GM23338 (cell line): ENCODE measurements around the gene HSF5. TPM values are rescaled to one million over a fixed set of nuclear protein-coding genes. Genes with fewer than 3 reads are reported as not detected.

Experiments
- ATAC-seq: fragments of 200-7000 bp; cut with Tn5 transposase; 3 replicates; pipeline ENCODE4 v1.9.1; 2020
- DNase-seq: peaks from one replicate; pipeline ENCODE4 v3.0.0-alpha.2; 2015; ENCODE audit warnings: low spot score
- H2AFZ ChIP-seq: fragments of 200-600 bp; sonication (generic); 2 replicates; pipeline ENCODE4 v1.8.0; 2016; ENCODE audit warnings: antibody characterized with exemption, mild to moderate bottlenecking, moderate library complexity
- H3F3A ChIP-seq: fragments of 200-600 bp; sonication (generic); replicated peaks from 2 replicates; pipeline ENCODE4 v1.8.0; 2017; ENCODE audit warnings: antibody characterized with exemption, mixed run types, low read depth
- H3K27ac ChIP-seq: fragments of 200-600 bp; sonication (generic); 2 replicates; pipeline ENCODE4 v1.6.1; 2016; ENCODE audit warnings: low read depth
- H3K27me3 ChIP-seq: fragments of 200-600 bp; sonication (generic); 2 replicates; pipeline ENCODE4 v1.8.0; 2016; ENCODE audit warnings: mild to moderate bottlenecking, mixed run types, moderate library complexity; ENCODE audit not compliant: insufficient read depth
- H3K36me3 ChIP-seq: fragments of 200-600 bp; sonication (generic); 2 replicates; pipeline ENCODE4 v1.8.0; 2016; ENCODE audit warnings: mild to moderate bottlenecking; ENCODE audit not compliant: insufficient read depth
- H3K4me1 ChIP-seq: fragments of 200-600 bp; sonication (generic); 2 replicates; pipeline ENCODE4 v1.8.0; 2016; ENCODE audit warnings: mild to moderate bottlenecking, moderate library complexity; ENCODE audit not compliant: insufficient read depth
- H3K4me2 ChIP-seq: fragments of 200-600 bp; sonication (generic); 2 replicates; pipeline ENCODE4 v1.7.1; 2017; ENCODE audit warnings: mixed run types
- H3K4me3 ChIP-seq: fragments of 200-600 bp; sonication (generic); 2 replicates; pipeline ENCODE4 v1.6.1; 2016; ENCODE audit warnings: mixed run types
- H3K79me2 ChIP-seq: fragments of 200-600 bp; sonication (generic); replicated peaks from 2 replicates; pipeline ENCODE4 v1.8.0; 2017; ENCODE audit warnings: mild to moderate bottlenecking; ENCODE audit not compliant: insufficient read depth
- H3K9me2 ChIP-seq: fragments of 200-600 bp; sonication (generic); 2 replicates; pipeline ENCODE4 v1.8.0; 2017; ENCODE audit not compliant: insufficient read depth
- H4K20me1 ChIP-seq: fragments of 200-600 bp; sonication (generic); replicated peaks from 2 replicates; pipeline ENCODE4 v1.8.0; 2017; ENCODE audit warnings: mild to moderate bottlenecking; ENCODE audit not compliant: insufficient read depth
- H3K27ac Mint-ChIP-seq: 2 replicates; pipeline ENCODE4 v1.8.0; 2020; ENCODE audit warnings: inconsistent platforms, mild to moderate bottlenecking, moderate library complexity, mixed read lengths
- H3K27me3 Mint-ChIP-seq: 3 replicates; pipeline ENCODE4 v1.8.0; 2022; ENCODE audit warnings: low read depth, mild to moderate bottlenecking, moderate library complexity, mixed read lengths, inconsistent platforms; ENCODE audit not compliant: insufficient read depth, poor library complexity
- H3K36me3 Mint-ChIP-seq: 3 replicates; pipeline ENCODE4 v1.8.0; 2021; ENCODE audit warnings: low read depth, mild to moderate bottlenecking, inconsistent platforms, moderate library complexity, mixed read lengths
- H3K4me1 Mint-ChIP-seq: 3 replicates; pipeline ENCODE4 v1.8.0; 2020; ENCODE audit warnings: mild to moderate bottlenecking, inconsistent platforms, mixed read lengths
- H3K4me3 Mint-ChIP-seq: 3 replicates; pipeline ENCODE4 v1.8.0; 2021; ENCODE audit warnings: moderate library complexity, mild to moderate bottlenecking, inconsistent platforms, mixed read lengths
- H3K9me3 Mint-ChIP-seq: 3 replicates; pipeline ENCODE4 v1.8.0; 2020; ENCODE audit warnings: moderate library complexity, mild to moderate bottlenecking, inconsistent platforms, mixed read lengths
- CREB1 ChIP-seq: fragments of 250-450 bp; sonication (Bioruptor Pico); IDR thresholded peaks from 2 replicates; pipeline ENCODE4 v1.5.0; 2020; ENCODE audit warnings: low read depth, mild to moderate bottlenecking, moderate library complexity
- EZH2 ChIP-seq: fragments of 200-600 bp; sonication (generic); IDR thresholded peaks from one replicate; pipeline ENCODE4 v1.8.0; 2017; ENCODE audit warnings: antibody characterized with exemption, mild to moderate bottlenecking, low read depth; ENCODE audit not compliant: unreplicated experiment
- EZH2phosphoT487 ChIP-seq: fragments of 200-600 bp; sonication (generic); IDR thresholded peaks from one replicate; pipeline ENCODE4 v1.8.1; 2018; ENCODE audit warnings: antibody characterized with exemption; ENCODE audit not compliant: unreplicated experiment
- JUNB ChIP-seq: IDR thresholded peaks from one replicate; pipeline ENCODE4 v1.6.1; 2016; ENCODE audit warnings: antibody characterized with exemption; ENCODE audit not compliant: unreplicated experiment
- NANOG ChIP-seq: IDR thresholded peaks from 2 replicates; pipeline ENCODE4 v1.6.1; 2016; ENCODE audit warnings: antibody characterized with exemption, borderline replicate concordance
- STAT1 ChIP-seq: IDR thresholded peaks from one replicate; pipeline ENCODE4 v1.6.1; 2016; ENCODE audit warnings: antibody characterized with exemption; ENCODE audit not compliant: unreplicated experiment
- ZNF114 ChIP-seq: fragments of 250-450 bp; sonication (Bioruptor Pico); IDR thresholded peaks from 2 replicates; pipeline ENCODE4 v1.5.0; 2020; ENCODE audit warnings: mild to moderate bottlenecking, moderate library complexity
- ZNF331 ChIP-seq: fragments of 250-450 bp; sonication (Bioruptor Pico); IDR thresholded peaks from 2 replicates; pipeline ENCODE4 v1.5.0; 2020; ENCODE audit warnings: low read depth, mild to moderate bottlenecking, moderate library complexity
- polyA plus RNA-seq: library from polyadenylated mRNA; unstranded; fragments of >200 nt; fragmentation: Nextera tagmentation; extraction: Ambion mirVana; gene quantifications from 2 replicates; pipeline ENCODE4 v1.2.1, GENCODE V29; 2016
- total RNA-seq: library from RNA; depleted of rRNA; stranded (reverse); fragments of >200 nt; shearing (Covaris generic); gene quantifications from 2 replicates; pipeline ENCODE4 v1.2.3, GENCODE V29; 2014
- TF ChIP-seq, protein P1 (sequence below): fragments of 250-450 bp; sonication (Bioruptor Pico); IDR thresholded peaks from 2 replicates; pipeline ENCODE4 v1.5.0; 2020; ENCODE audit warnings: mild to moderate bottlenecking, moderate library complexity
- TF ChIP-seq, protein P2 (sequence below): IDR thresholded peaks from one replicate; pipeline ENCODE4 v1.6.1; 2018; ENCODE audit warnings: antibody characterized with exemption; ENCODE audit not compliant: unreplicated experiment
- TF ChIP-seq, protein P3 (sequence below), 2 experiments: fragments of 200-600 bp in 1 of 2; sonication (generic) in 1 of 2; conservative IDR thresholded peaks; 2 replicates each; pipeline versions ENCODE4 v1.5.1 to v1.6.1; 2016 to 2017; ENCODE audit warnings: antibody characterized with exemption in 2 of 2, low read depth in 2 of 2, mild to moderate bottlenecking in 2 of 2, moderate library complexity in 1 of 2

The HSF5 gene
- total and polyA plus RNA-seq, 2 experiments from 2014 or later = 0.24 TPM; not detected in 1

DNA sequence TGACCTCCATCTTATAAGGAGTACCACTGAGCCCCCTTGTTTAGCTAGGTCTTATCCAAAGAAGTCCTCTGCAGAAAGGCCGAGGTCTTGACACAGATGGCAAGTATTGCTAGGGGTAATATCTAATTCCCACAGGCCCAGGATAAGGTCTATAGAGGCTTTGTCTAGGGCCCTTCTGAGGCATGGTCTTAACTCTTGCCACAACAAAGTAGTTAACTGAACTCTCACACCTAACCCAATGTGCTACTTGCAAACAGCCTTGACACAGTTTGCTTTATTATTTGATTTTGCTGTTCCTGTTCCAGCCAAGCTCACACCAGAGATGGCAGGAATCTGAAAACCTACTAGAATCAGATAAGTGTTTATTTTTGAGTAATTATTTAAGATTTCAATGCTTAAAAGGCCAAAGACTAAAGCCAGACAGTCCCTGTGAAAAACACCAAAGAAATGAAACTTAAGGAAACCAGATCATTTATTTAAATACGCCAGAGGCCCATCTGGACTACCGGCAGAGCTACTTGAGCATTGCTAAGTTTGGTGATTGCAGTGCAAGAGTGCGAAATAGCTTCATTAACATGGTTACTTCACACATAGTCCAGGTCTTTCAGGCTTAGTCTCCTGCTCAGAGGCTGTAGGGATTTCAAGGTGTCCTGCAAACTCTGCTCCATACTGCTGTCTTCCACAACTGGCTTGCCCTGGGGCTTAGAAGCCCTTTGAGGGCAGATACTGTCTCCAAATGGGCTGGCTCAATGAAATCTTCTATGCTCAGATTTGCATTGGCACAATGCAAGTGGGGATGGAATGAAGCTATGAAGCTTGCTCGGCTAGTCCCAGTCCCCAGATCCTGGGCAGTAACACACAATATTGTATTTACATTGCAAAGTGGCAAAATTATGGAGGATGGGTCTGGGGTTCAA, 107.7 kb downstream of the HSF5 start (continued):
- TF ChIP-seq, protein P1, sequence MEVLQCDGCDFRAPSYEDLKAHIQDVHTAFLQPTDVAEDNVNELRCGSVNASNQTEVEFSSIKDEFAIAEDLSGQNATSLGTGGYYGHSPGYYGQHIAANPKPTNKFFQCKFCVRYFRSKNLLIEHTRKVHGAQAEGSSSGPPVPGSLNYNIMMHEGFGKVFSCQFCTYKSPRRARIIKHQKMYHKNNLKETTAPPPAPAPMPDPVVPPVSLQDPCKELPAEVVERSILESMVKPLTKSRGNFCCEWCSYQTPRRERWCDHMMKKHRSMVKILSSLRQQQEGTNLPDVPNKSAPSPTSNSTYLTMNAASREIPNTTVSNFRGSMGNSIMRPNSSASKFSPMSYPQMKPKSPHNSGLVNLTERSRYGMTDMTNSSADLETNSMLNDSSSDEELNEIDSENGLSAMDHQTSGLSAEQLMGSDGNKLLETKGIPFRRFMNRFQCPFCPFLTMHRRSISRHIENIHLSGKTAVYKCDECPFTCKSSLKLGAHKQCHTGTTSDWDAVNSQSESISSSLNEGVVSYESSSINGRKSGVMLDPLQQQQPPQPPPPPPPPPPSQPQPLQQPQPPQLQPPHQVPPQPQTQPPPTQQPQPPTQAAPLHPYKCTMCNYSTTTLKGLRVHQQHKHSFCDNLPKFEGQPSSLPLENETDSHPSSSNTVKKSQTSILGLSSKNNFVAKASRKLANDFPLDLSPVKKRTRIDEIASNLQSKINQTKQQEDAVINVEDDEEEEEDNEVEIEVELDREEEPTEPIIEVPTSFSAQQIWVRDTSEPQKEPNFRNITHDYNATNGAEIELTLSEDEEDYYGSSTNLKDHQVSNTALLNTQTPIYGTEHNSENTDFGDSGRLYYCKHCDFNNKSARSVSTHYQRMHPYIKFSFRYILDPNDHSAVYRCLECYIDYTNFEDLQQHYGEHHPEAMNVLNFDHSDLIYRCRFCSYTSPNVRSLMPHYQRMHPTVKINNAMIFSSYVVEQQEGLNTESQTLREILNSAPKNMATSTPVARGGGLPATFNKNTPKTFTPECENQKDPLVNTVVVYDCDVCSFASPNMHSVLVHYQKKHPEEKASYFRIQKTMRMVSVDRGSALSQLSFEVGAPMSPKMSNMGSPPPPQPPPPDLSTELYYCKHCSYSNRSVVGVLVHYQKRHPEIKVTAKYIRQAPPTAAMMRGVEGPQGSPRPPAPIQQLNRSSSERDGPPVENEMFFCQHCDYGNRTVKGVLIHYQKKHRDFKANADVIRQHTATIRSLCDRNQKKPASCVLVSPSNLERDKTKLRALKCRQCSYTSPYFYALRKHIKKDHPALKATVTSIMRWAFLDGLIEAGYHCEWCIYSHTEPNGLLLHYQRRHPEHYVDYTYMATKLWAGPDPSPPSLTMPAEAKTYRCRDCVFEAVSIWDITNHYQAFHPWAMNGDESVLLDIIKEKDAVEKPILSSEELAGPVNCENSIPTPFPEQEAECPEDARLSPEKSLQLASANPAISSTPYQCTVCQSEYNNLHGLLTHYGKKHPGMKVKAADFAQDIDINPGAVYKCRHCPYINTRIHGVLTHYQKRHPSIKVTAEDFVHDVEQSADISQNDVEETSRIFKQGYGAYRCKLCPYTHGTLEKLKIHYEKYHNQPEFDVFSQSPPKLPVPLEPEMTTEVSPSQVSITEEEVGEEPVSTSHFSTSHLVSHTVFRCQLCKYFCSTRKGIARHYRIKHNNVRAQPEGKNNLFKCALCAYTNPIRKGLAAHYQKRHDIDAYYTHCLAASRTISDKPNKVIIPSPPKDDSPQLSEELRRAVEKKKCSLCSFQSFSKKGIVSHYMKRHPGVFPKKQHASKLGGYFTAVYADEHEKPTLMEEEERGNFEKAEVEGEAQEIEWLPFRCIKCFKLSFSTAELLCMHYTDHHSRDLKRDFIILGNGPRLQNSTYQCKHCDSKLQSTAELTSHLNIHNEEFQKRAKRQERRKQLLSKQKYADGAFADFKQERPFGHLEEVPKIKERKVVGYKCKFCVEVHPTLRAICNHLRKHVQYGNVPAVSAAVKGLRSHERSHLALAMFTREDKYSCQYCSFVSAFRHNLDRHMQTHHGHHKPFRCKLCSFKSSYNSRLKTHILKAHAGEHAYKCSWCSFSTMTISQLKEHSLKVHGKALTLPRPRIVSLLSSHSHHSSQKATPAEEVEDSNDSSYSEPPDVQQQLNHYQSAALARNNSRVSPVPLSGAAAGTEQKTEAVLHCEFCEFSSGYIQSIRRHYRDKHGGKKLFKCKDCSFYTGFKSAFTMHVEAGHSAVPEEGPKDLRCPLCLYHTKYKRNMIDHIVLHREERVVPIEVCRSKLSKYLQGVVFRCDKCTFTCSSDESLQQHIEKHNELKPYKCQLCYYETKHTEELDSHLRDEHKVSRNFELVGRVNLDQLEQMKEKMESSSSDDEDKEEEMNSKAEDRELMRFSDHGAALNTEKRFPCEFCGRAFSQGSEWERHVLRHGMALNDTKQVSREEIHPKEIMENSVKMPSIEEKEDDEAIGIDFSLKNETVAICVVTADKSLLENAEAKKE (CRISPR knock-in tag) = no peak
- no peak for TF ChIP-seq JUNB
- no peak for TF ChIP-seq NANOG
- TF ChIP-seq EZH2phosphoT487 = no peak
- TF ChIP-seq ZNF331 = no peak

DNA sequence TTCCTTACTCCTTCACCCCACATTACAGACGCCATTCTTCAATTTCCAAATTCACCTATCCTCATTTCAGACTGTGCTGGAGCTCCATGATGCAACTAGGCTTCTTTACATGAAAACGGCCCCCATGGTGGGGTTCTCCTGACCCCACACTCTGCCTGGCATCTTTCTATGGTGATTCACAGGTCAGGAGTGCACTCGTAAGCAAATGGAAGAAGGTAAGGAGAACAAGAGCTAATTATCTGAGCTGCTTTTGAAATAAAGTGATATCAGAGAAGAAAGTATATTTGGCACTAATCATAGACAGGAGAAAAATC, 108.7 kb downstream of the HSF5 start:
- ATAC-seq = no peak
- H3F3A ChIP-seq = no peaks in the 10 kb centered on the region
- peaks cover 35% of the 10 kb centered on the region for H3K4me1 Mint-ChIP-seq

More for the DNA sequence above, 108.7 kb downstream of the HSF5 start:
- Histone ChIP-seq H3K27ac (no peak overlapping the region), H3K4me2 (no peak overlapping the region), H3K36me3 (no peaks in the 10 kb centered on the region), H3K9me2 (no peaks in the 10 kb centered on the region), H2AFZ (no peak overlapping the region), H4K20me1 (no peaks in the 10 kb centered on the region), H3K4me3 (no peak overlapping the region), H3K4me1 (peaks cover 21% of the 10 kb centered on the region), H3K79me2 (no peaks in the 10 kb centered on the region), H3K27me3 (no peaks in the 10 kb centered on the region)
- no peak overlapping the region for H3K27ac Mint-ChIP-seq
- no peak for DNase-seq
- H3K27me3 Mint-ChIP-seq = peaks cover 2% of the 10 kb centered on the region
- no peaks in the 10 kb centered on the region for H3K9me3 Mint-ChIP-seq
- H3K4me3 Mint-ChIP-seq = no peak overlapping the region
- no peaks in the 10 kb centered on the region for H3K36me3 Mint-ChIP-seq
- TF ChIP-seq EZH2phosphoT487 (no peak), ZNF331 (no peak), STAT1 (no peak), CREB1 (CRISPR knock-in tag) (no peak), ZNF114 (CRISPR knock-in tag) (no peak), NANOG (no peak), EZH2 (no peak)
- TF ChIP-seq, protein P2, sequence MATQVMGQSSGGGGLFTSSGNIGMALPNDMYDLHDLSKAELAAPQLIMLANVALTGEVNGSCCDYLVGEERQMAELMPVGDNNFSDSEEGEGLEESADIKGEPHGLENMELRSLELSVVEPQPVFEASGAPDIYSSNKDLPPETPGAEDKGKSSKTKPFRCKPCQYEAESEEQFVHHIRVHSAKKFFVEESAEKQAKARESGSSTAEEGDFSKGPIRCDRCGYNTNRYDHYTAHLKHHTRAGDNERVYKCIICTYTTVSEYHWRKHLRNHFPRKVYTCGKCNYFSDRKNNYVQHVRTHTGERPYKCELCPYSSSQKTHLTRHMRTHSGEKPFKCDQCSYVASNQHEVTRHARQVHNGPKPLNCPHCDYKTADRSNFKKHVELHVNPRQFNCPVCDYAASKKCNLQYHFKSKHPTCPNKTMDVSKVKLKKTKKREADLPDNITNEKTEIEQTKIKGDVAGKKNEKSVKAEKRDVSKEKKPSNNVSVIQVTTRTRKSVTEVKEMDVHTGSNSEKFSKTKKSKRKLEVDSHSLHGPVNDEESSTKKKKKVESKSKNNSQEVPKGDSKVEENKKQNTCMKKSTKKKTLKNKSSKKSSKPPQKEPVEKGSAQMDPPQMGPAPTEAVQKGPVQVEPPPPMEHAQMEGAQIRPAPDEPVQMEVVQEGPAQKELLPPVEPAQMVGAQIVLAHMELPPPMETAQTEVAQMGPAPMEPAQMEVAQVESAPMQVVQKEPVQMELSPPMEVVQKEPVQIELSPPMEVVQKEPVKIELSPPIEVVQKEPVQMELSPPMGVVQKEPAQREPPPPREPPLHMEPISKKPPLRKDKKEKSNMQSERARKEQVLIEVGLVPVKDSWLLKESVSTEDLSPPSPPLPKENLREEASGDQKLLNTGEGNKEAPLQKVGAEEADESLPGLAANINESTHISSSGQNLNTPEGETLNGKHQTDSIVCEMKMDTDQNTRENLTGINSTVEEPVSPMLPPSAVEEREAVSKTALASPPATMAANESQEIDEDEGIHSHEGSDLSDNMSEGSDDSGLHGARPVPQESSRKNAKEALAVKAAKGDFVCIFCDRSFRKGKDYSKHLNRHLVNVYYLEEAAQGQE = no peak
- TF ChIP-seq, protein P3, sequence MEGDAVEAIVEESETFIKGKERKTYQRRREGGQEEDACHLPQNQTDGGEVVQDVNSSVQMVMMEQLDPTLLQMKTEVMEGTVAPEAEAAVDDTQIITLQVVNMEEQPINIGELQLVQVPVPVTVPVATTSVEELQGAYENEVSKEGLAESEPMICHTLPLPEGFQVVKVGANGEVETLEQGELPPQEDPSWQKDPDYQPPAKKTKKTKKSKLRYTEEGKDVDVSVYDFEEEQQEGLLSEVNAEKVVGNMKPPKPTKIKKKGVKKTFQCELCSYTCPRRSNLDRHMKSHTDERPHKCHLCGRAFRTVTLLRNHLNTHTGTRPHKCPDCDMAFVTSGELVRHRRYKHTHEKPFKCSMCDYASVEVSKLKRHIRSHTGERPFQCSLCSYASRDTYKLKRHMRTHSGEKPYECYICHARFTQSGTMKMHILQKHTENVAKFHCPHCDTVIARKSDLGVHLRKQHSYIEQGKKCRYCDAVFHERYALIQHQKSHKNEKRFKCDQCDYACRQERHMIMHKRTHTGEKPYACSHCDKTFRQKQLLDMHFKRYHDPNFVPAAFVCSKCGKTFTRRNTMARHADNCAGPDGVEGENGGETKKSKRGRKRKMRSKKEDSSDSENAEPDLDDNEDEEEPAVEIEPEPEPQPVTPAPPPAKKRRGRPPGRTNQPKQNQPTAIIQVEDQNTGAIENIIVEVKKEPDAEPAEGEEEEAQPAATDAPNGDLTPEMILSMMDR (conservative IDR thresholded peaks at IDR 0.05; ENCODE audit: low read depth in 2 of 2) = no peak
